ENCODE results near the gene SPRED3. TPM values are rescaled to one million over a fixed set of nuclear protein-coding genes. Genes with fewer than 3 reads are reported as not detected.

The SPRED3 gene
- polyA plus RNA-seq, 1 donor from 2014 or later = 4.9 TPM

GRCh38 chr19:38441657-38442348 lies 53.3 kb downstream of the SPRED3 start:
- Histone ChIP-seq H3K9me3 (ENCODE audit: low read length) (no peaks in the 10 kb centered on the region), H3K27me3 (ENCODE audit: insufficient read depth, low read depth, low read length) (no peaks in the 10 kb centered on the region), H4K20me1 (ENCODE audit: insufficient read depth) (no peaks in the 10 kb centered on the region), H3K4me2 (ENCODE audit: low read length) (no peak overlapping the region), H2AFZ (ENCODE audit: low read depth, low read length) (no peak overlapping the region), H3F3A (ENCODE audit: insufficient read depth, low read length, poor library complexity, severe bottlenecking) (no peaks in the 10 kb centered on the region), H3K4me3 (ENCODE audit: low read length) (no peak overlapping the region), H3K36me3 (ENCODE audit: insufficient read depth, low read length) (no peaks in the 10 kb centered on the region), H3K9me2 (ENCODE audit: insufficient read depth, low read length) (no peaks in the 10 kb centered on the region), H3K27ac (ENCODE audit: low read length) (no peak overlapping the region), H3K79me2 (replicated peaks; ENCODE audit: insufficient read depth, low read length) (no peaks in the 10 kb centered on the region), H3K9ac (ENCODE audit: low read length) (no peak overlapping the region)
- TF ChIP-seq TAF1 (IDR thresholded peaks at IDR 0.05; ENCODE audit: low read depth) (no peak), SMC3 (conservative IDR thresholded peaks at IDR 0.05; ENCODE audit: poor library complexity) (no peak), REST (IDR thresholded peaks at IDR 0.05; ENCODE audit: borderline replicate concordance) (no peak), CTCF (IDR thresholded peaks at IDR 0.05; ENCODE audit: poor library complexity, severe bottlenecking) (no peak), EP300 (conservative IDR thresholded peaks at IDR 0.05; ENCODE audit: poor library complexity, severe bottlenecking) (no peak), POLR2AphosphoS5 (IDR thresholded peaks at IDR 0.05) (no peak), RAD21 (conservative IDR thresholded peaks at IDR 0.05) (no peak), MXI1 (conservative IDR thresholded peaks at IDR 0.05; ENCODE audit: poor library complexity, severe bottlenecking) (no peak), EZH2 (IDR thresholded peaks at IDR 0.05; ENCODE audit: borderline replicate concordance, insufficient read depth, low read length, poor library complexity, severe bottlenecking) (no peak)

GRCh38 chr19:38442736-38443135 lies 54.2 kb downstream of the SPRED3 start:
- Histone ChIP-seq H3K9me3 (ENCODE audit: low read length) (no peaks in the 10 kb centered on the region), H4K20me1 (ENCODE audit: insufficient read depth) (no peaks in the 10 kb centered on the region), H3K27me3 (ENCODE audit: insufficient read depth, low read depth, low read length) (no peaks in the 10 kb centered on the region), H3K27ac (ENCODE audit: low read length) (no peak overlapping the region), H3F3A (ENCODE audit: insufficient read depth, low read length, poor library complexity, severe bottlenecking) (no peaks in the 10 kb centered on the region), H3K79me2 (replicated peaks; ENCODE audit: insufficient read depth, low read length) (no peaks in the 10 kb centered on the region), H3K9ac (ENCODE audit: low read length) (no peak overlapping the region), H2AFZ (ENCODE audit: low read depth, low read length) (no peak overlapping the region), H3K36me3 (ENCODE audit: insufficient read depth, low read length) (no peaks in the 10 kb centered on the region), H3K4me3 (ENCODE audit: low read length) (no peak overlapping the region), H3K9me2 (ENCODE audit: insufficient read depth, low read length) (no peaks in the 10 kb centered on the region), H3K4me2 (ENCODE audit: low read length) (no peak overlapping the region)
- TF ChIP-seq POLR2AphosphoS5 (IDR thresholded peaks at IDR 0.05) (no peak), RAD21 (conservative IDR thresholded peaks at IDR 0.05) (no peak), TAF1 (IDR thresholded peaks at IDR 0.05; ENCODE audit: low read depth) (no peak), MXI1 (conservative IDR thresholded peaks at IDR 0.05; ENCODE audit: poor library complexity, severe bottlenecking) (no peak), REST (IDR thresholded peaks at IDR 0.05; ENCODE audit: borderline replicate concordance) (no peak)

Measured in neural cell (in vitro differentiated cells).